IMR-90 (cell line): Measurements from ENCODE around the gene ASB14. TPM values are rescaled to one million over a fixed set of nuclear protein-coding genes. Genes with fewer than 3 reads are reported as not detected.

Source experiments
- ATAC-seq: fragments of 200-7000 bp; cut with Tn5 transposase; 2 replicates; pipeline ENCODE4 v1.9.1; 2020; ENCODE audit warnings: low read depth, mild to moderate bottlenecking, moderate library complexity
- BruUV-seq: library from RNA; stranded (reverse); fragments of 400-500 nt; replicated peaks from 2 replicates; lab custom pipeline; 2021; lab: Mats Ljungman, UMichigan
- CTCF ChIA-PET: fragments of 300-600 bp; formaldehyde crosslinking; extraction: SDS; loops from one replicate; lab custom pipeline; 2021; ENCODE audit warnings: antibody characterized with exemption; lab: Yijun Ruan, JAX
- POLR2A ChIA-PET: fragments of 300-600 bp; sonication (Branson Sonifier 250); formaldehyde crosslinking; loops from one replicate; lab custom pipeline; 2022; ENCODE audit warnings: antibody characterized with exemption; ENCODE audit not compliant: unreplicated experiment; lab: Charles Lee
- DNase-seq: peaks from one replicate; pipeline ENCODE4 v3.0.0; 2013
- H2AFZ ChIP-seq: replicated peaks from 2 replicates; pipeline ENCODE3; 2013; ENCODE audit warnings: low read length, mild to moderate bottlenecking; ENCODE audit not compliant: poor library complexity
- H2AK5ac ChIP-seq: 2 replicates; pipeline ENCODE4 v1.6.1; 2013; ENCODE audit warnings: low read depth, low read length, inconsistent platforms
- H2AK9ac ChIP-seq: replicated peaks from 2 replicates; pipeline ENCODE3; 2013; ENCODE audit warnings: mild to moderate bottlenecking, low read depth, low read length, moderate library complexity; ENCODE audit not compliant: poor library complexity
- H2BK120ac ChIP-seq: 2 replicates; pipeline ENCODE4 v1.6.1; 2013; ENCODE audit warnings: low read depth, low read length, inconsistent platforms
- H2BK15ac ChIP-seq: 3 replicates; pipeline ENCODE4 v1.6.1; 2013; ENCODE audit warnings: low read depth, low read length, inconsistent platforms
- H2BK20ac ChIP-seq: 2 replicates; pipeline ENCODE4 v1.6.1; 2013; ENCODE audit warnings: low read depth, mild to moderate bottlenecking, inconsistent platforms, low read length, moderate library complexity
- H2BK5ac ChIP-seq: 2 replicates; pipeline ENCODE4 v1.6.1; 2013; ENCODE audit warnings: mild to moderate bottlenecking, low read depth, low read length, inconsistent platforms; ENCODE audit not compliant: poor library complexity, severe bottlenecking
- H3K14ac ChIP-seq: replicated peaks from 2 replicates; pipeline ENCODE4 v1.6.1; 2013; ENCODE audit warnings: low read depth, low read length, inconsistent platforms
- H3K18ac ChIP-seq: 2 replicates; pipeline ENCODE4 v1.6.1; 2013; ENCODE audit warnings: low read depth, low read length, control low read depth
- H3K23ac ChIP-seq: 2 replicates; pipeline ENCODE4 v1.6.1; 2013; ENCODE audit warnings: low read depth, low read length, inconsistent platforms
- H3K27ac ChIP-seq: 2 replicates; pipeline ENCODE4 v1.5.1; 2013; ENCODE audit warnings: mild to moderate bottlenecking, control low read depth, low read length; ENCODE audit not compliant: insufficient read depth
- H3K27me3 ChIP-seq: 2 replicates; pipeline ENCODE4 v1.6.1; 2013; ENCODE audit warnings: low read length; ENCODE audit not compliant: control insufficient read depth, insufficient read depth
- H3K36me3 ChIP-seq: 2 replicates; pipeline ENCODE4 v1.6.1; 2013; ENCODE audit warnings: low read length, mixed read lengths; ENCODE audit not compliant: control insufficient read depth, insufficient read depth
- H3K4ac ChIP-seq: 2 replicates; pipeline ENCODE4 v1.6.1; 2013; ENCODE audit warnings: low read depth, low read length, inconsistent platforms
- H3K4me1 ChIP-seq: 2 replicates; pipeline ENCODE4 v1.6.1; 2013; ENCODE audit warnings: low read length, mixed read lengths; ENCODE audit not compliant: control insufficient read depth, insufficient read depth
- H3K4me2 ChIP-seq: 2 replicates; pipeline ENCODE4 v1.6.1; 2013; ENCODE audit warnings: low read depth, mild to moderate bottlenecking, control low read depth, low read length, moderate library complexity
- H3K4me3 ChIP-seq: 2 replicates; pipeline ENCODE4 v1.5.1; 2013; ENCODE audit warnings: low read depth, mild to moderate bottlenecking, control low read depth, low read length, moderate library complexity; ENCODE audit not compliant: insufficient read depth
- H3K56ac ChIP-seq: 2 replicates; pipeline ENCODE4 v1.6.1; 2013; ENCODE audit warnings: low read length, inconsistent platforms; ENCODE audit not compliant: insufficient read depth; ENCODE audit errors: extremely low read depth
- H3K79me1 ChIP-seq, 2 experiments: 2 replicates each; pipeline ENCODE4 v1.6.1; 2013; ENCODE audit warnings: low read length in 2 of 2, inconsistent platforms in 1 of 2, low read depth in 1 of 2
- H3K9ac ChIP-seq: 2 replicates; pipeline ENCODE4 v1.6.1; 2013; ENCODE audit warnings: low read depth, low read length, control low read depth
- H3K9me1 ChIP-seq: 2 replicates; pipeline ENCODE4 v1.6.1; 2013; ENCODE audit warnings: low read length, inconsistent platforms; ENCODE audit not compliant: insufficient read depth
- H3K9me3 ChIP-seq: 2 replicates; pipeline ENCODE4 v1.6.1; 2013; ENCODE audit warnings: low read length; ENCODE audit not compliant: control insufficient read depth, insufficient read depth
- H4K20me1 ChIP-seq: 2 replicates; pipeline ENCODE4 v1.6.1; 2013; ENCODE audit warnings: low read length, inconsistent platforms; ENCODE audit not compliant: insufficient read depth
- H4K5ac ChIP-seq: 2 replicates; pipeline ENCODE4 v1.6.1; 2013; ENCODE audit warnings: mild to moderate bottlenecking, low read depth, low read length, control low read depth
- H4K8ac ChIP-seq, 2 experiments: 2 replicates each; pipeline ENCODE4 v1.6.1; 2013; ENCODE audit warnings: low read depth in 2 of 2, low read length in 2 of 2, control low read depth in 1 of 2, inconsistent platforms in 1 of 2
- H4K91ac ChIP-seq: 2 replicates; pipeline ENCODE4 v1.6.1; 2013; ENCODE audit warnings: low read depth, low read length, inconsistent platforms; ENCODE audit not compliant: insufficient read depth
- BHLHE40 ChIP-seq: fragments of 150-350 bp; IDR thresholded peaks from 2 replicates; pipeline ENCODE4 v1.6.1; 2016; ENCODE audit warnings: mild to moderate bottlenecking, low read depth, low read length
- CEBPB ChIP-seq: IDR thresholded peaks from 2 replicates; pipeline ENCODE4 v1.6.1; 2012; ENCODE audit warnings: low read depth, low read length, improper control_type of control experiment
- CHD1 ChIP-seq: IDR thresholded peaks from 2 replicates; pipeline ENCODE4 v1.6.1; 2012; ENCODE audit warnings: low read depth, low read length, improper control_type of control experiment
- FOS ChIP-seq: fragments of 150-350 bp; IDR thresholded peaks from 2 replicates; pipeline ENCODE4 v1.6.1; 2016; ENCODE audit warnings: low read depth, low read length
- MAZ ChIP-seq: IDR thresholded peaks from 2 replicates; pipeline ENCODE4 v1.6.1; 2012; ENCODE audit warnings: low read depth, mild to moderate bottlenecking, low read length, improper control_type of control experiment, moderate library complexity, borderline replicate concordance
- MXI1 ChIP-seq: IDR thresholded peaks from 2 replicates; pipeline ENCODE4 v1.6.1; 2012; ENCODE audit warnings: low read depth, mild to moderate bottlenecking, low read length, moderate library complexity, borderline replicate concordance
- POLR2A ChIP-seq: IDR thresholded peaks from 2 replicates; pipeline ENCODE4 v1.6.1; 2012; ENCODE audit warnings: mild to moderate bottlenecking, low read depth, low read length
- RCOR1 ChIP-seq: IDR thresholded peaks from 2 replicates; pipeline ENCODE4 v1.6.1; 2012; ENCODE audit warnings: mild to moderate bottlenecking, low read length, improper control_type of control experiment; ENCODE audit not compliant: insufficient replicate concordance
- RFX5 ChIP-seq: IDR thresholded peaks from 2 replicates; pipeline ENCODE4 v1.8.0; 2012; ENCODE audit warnings: low read depth, mild to moderate bottlenecking, low read length, moderate library complexity
- USF2 ChIP-seq: fragments of 150-350 bp; IDR thresholded peaks from 2 replicates; pipeline ENCODE4 v1.6.1; 2017; ENCODE audit warnings: mild to moderate bottlenecking, antibody characterized with exemption, low read length, low read depth
- WGBS, 2 experiments: methylation state at CpG; one replicate each; pipeline versions ENCODE4 v1.1.5 to v1.1.7; 2013; ENCODE audit warnings: missing lambda C conversion rate in 2 of 2; ENCODE audit not compliant: insufficient read length in 1 of 2; ENCODE audit errors: extremely low coverage in 2 of 2; 5-methylcytosine and 5-hydroxymethylcytosine counted together
- dilution Hi-C: fragments of 300-500 bp; cut with HindIII; formaldehyde crosslinking; loops from one replicate; pipeline ENCODE4 v1.14.3; 2018; ENCODE audit warnings: low sequenced_read_pairs; ENCODE audit not compliant: unreplicated experiment
- in situ Hi-C: fragments of 300-500 bp; cut with MboI; formaldehyde crosslinking; loops from 3 replicates; pipeline ENCODE4 v1.14.3; 2019; ENCODE audit warnings: low sequenced_read_pairs, inconsistent platforms, mixed read lengths
- intact Hi-C: fragments of 100-400 bp; cut with micrococcal nuclease; formaldehyde crosslinking; loops from 2 replicates; pipeline ENCODE4 v1.10.0; 2022
- polyA plus RNA-seq, 3 experiments: library from polyadenylated mRNA; depleted of rRNA; stranded (reverse); fragments of >200 nt; gene quantifications; 2 replicates each; pipeline ENCODE4 v1.2.3, GENCODE V29; 2012; ENCODE audit warnings: low replicate concordance in 1 of 3
- total RNA-seq: library from RNA; depleted of rRNA; stranded (reverse); fragments of >200 nt; gene quantifications from 2 replicates; pipeline ENCODE4 v1.2.3, GENCODE V29; 2012

Gene ASB14
- total and polyA plus RNA-seq, 2 of the 4 experiments (the other 2 are of a cell fraction), result not detected

- CTCF ChIA-PET, result no interaction called here
Observed at GRCh38 chr3:57227204-57227929, 65.1 kb downstream of the ASB14 start, which contains the start of gene APPL1. Gene APPL1 (plus strand): TSS chr3:57227729. CDS start chr3:57227884, 155 bp downstream.

More at GRCh38 chr3:57227204-57227929, 65.1 kb downstream of the ASB14 start, which contains the start of gene APPL1:
- no TSS peak for BruUV-seq
- Histone ChIP-seq H3K4me3 (peak within 1 kb of the TSS; percentile 86), H4K20me1 (peaks cover 20% of the 10 kb centered on the region), H3K27ac (peak within 1 kb of the TSS; percentile 72), H3K36me3 (no peaks in the 10 kb centered on the region; the same call in 1 of the 2 replicates), H2AK9ac (peak within 1 kb of the TSS; percentile 94), H2AFZ (peak within 1 kb of the TSS; percentile 98), H2AK5ac (no peak within 1 kb of the TSS), H4K8ac (peak within 1 kb of the TSS; percentile 26 to 28; a peak in 3 of 4 replicates), H3K4ac (peak within 1 kb of the TSS; percentile 64), H3K14ac (peak within 1 kb of the TSS; percentile 78), H2BK120ac (0 out of 2 replicates have a peak within 1 kb of the TSS, but pooled peaks have one; percentile 21), H3K23ac (peak within 1 kb of the TSS; percentile 71), H3K9ac (peak within 1 kb of the TSS; percentile 64), H3K9me1 (peaks cover 5% of the 10 kb centered on the region; the same call in 1 of the 2 replicates), H2BK5ac (peak within 1 kb of the TSS; percentile 64), H4K5ac (peak within 1 kb of the TSS; percentile 57), H3K56ac (peak within 1 kb of the TSS; percentile 47; the same call in 1 of the 2 replicates), H4K91ac (peak within 1 kb of the TSS; percentile 59; the same call in 1 of the 2 replicates), H2BK15ac (no peak within 1 kb of the TSS), H3K4me1 (peaks cover 2% of the 10 kb centered on the region; the same call in 1 of the 2 replicates), H3K27me3 (no peaks in the 10 kb centered on the region), H3K18ac (peak within 1 kb of the TSS; percentile 46; the same call in 1 of the 2 replicates), H3K4me2 (peak within 1 kb of the TSS; percentile 97), H2BK20ac (no peak within 1 kb of the TSS), H3K9me3 (no peaks in the 10 kb centered on the region), H3K79me1 (peaks cover 11 to 34% of the 10 kb centered on the region in 2 experiments)
- in situ Hi-C loops (no loop called here), intact Hi-C loops (loop anchor here (1.0 to 10.0 kb wide), 4 partner anchors 55 to 523 kb away; partner anchors contain the start of gene PDE12), dilution Hi-C loops (no loop called here)
- POLR2A ChIA-PET, result no interaction called here
- peak; percentile 99 for ATAC-seq
- peak; percentile 85 for DNase-seq
- 2% methylated on average over 29 of the region's 71 CpGs; no CpG with 5 or more reads in 1 of the 2 experiments for WGBS, 2 experiments
- TF ChIP-seq MAZ (peak; percentile 58; the same call in 1 of the 2 replicates), BHLHE40 (peak; percentile 45; the same call in 1 of the 2 replicates), CHD1 (no peak), RFX5 (no peak), FOS (no peak), RCOR1 (peak; percentile 37), CEBPB (no peak), POLR2A (peak; percentile 49; the same call in 1 of the 2 replicates), MXI1 (0 out of 2 replicates have a peak, but pooled peaks have one; percentile 8), USF2 (no peak)
